KMS-11 (cell line): ENCODE measurements around the gene CDK17.

Experiments used
- H2AFZ ChIP-seq: fragments of 200-600 bp; sonication (generic); 2 replicates; pipeline ENCODE4 v1.6.1; 2016; ENCODE audit warnings: antibody characterized with exemption, mixed run types, low read depth
- H3K27ac ChIP-seq: fragments of 200-600 bp; sonication (generic); 2 replicates; pipeline ENCODE4 v1.6.1; 2016; ENCODE audit warnings: mild to moderate bottlenecking, mixed run types
- H3K27me3 ChIP-seq: fragments of 200-600 bp; sonication (generic); 2 replicates; pipeline ENCODE4 v1.6.1; 2017; ENCODE audit warnings: mild to moderate bottlenecking, low read depth, mixed run types, moderate library complexity; ENCODE audit not compliant: insufficient read depth
- H3K36me3 ChIP-seq: fragments of 200-600 bp; sonication (generic); 2 replicates; pipeline ENCODE4 v1.6.1; 2017; ENCODE audit warnings: mild to moderate bottlenecking, mixed run types; ENCODE audit not compliant: insufficient read depth
- H3K4me1 ChIP-seq: fragments of 200-600 bp; sonication (generic); 2 replicates; pipeline ENCODE4 v1.6.1; 2016; ENCODE audit warnings: mild to moderate bottlenecking, low read depth, mixed run types; ENCODE audit not compliant: poor library complexity, severe bottlenecking
- H3K4me2 ChIP-seq: fragments of 200-600 bp; sonication (generic); 2 replicates; pipeline ENCODE4 v1.7.0; 2016; ENCODE audit warnings: mild to moderate bottlenecking, mixed run types
- H3K4me3 ChIP-seq: fragments of 200-600 bp; sonication (generic); IDR thresholded peaks from 2 replicates; pipeline ENCODE4 v1.6.1; 2017; ENCODE audit warnings: low read depth, low read length, mixed read lengths; ENCODE audit not compliant: insufficient read depth
- H3K79me2 ChIP-seq: fragments of 200-600 bp; sonication (generic); 2 replicates; pipeline ENCODE4 v1.6.1; 2016; ENCODE audit warnings: low read depth, mixed run types; ENCODE audit not compliant: insufficient read depth
- H3K9ac ChIP-seq: fragments of 200-600 bp; sonication (generic); 2 replicates; pipeline ENCODE4 v1.6.1; 2016; ENCODE audit warnings: mild to moderate bottlenecking, mixed run types
- H4K20me1 ChIP-seq: fragments of 200-600 bp; sonication (generic); 2 replicates; pipeline ENCODE4 v1.6.1; 2016; ENCODE audit warnings: mild to moderate bottlenecking, mixed run types; ENCODE audit not compliant: insufficient read depth
- TF ChIP-seq, protein P1 (sequence below): fragments of 200-600 bp; sonication (generic); conservative IDR thresholded peaks from 2 replicates; pipeline ENCODE4 v1.6.1; 2017; ENCODE audit warnings: low read depth, mild to moderate bottlenecking, antibody characterized with exemption, low read length, moderate library complexity, mixed read lengths

Gene CDK17

DNA sequence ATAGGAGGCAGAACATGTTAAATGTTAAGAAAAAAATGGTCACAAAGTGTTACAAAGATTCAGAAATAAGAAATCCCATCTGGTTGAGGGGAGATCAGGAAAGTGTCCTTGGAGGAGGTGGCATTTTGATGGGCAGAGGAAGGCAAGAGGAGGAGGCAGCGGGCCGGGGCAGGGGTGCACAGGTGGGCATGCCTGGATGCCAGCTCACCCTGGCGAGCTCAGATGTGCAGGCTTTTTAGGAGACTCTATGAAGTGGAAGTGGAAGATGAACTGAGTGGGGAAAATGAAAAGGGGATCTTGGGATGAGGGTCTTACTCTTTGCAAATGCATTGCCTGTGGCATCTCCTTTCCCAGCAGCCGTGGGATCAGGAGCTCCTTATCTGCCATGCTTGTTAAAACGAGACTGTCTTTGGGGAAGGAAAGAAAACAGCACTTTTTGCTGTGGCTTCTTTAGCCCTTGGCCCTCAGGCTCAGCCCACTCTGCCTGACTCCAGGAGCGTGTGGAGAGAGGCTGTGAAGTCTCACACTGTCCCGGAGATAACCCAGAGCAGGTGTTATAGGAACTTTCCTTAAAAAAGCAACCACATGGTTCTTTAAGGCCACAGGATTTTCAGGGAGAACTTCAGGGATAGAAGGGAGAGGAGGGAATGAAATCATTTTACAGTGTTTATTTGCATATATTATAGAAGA, 143.4 kb downstream of the CDK17 start:
- Histone ChIP-seq H2AFZ (no peak overlapping the region), H3K79me2 (peaks cover 44% of the 10 kb centered on the region; the same call in 1 of the 2 replicates), H3K4me3 (no peak overlapping the region), H3K4me1 (peaks cover 67% of the 10 kb centered on the region), H3K9ac (no peak overlapping the region), H3K27me3 (no peaks in the 10 kb centered on the region), H3K36me3 (no peaks in the 10 kb centered on the region), H3K4me2 (peak overlapping the region; percentile 36), H4K20me1 (no peaks in the 10 kb centered on the region), H3K27ac (peak overlapping the region; percentile 53; the same call in 1 of the 2 replicates)
- TF ChIP-seq, protein P1, sequence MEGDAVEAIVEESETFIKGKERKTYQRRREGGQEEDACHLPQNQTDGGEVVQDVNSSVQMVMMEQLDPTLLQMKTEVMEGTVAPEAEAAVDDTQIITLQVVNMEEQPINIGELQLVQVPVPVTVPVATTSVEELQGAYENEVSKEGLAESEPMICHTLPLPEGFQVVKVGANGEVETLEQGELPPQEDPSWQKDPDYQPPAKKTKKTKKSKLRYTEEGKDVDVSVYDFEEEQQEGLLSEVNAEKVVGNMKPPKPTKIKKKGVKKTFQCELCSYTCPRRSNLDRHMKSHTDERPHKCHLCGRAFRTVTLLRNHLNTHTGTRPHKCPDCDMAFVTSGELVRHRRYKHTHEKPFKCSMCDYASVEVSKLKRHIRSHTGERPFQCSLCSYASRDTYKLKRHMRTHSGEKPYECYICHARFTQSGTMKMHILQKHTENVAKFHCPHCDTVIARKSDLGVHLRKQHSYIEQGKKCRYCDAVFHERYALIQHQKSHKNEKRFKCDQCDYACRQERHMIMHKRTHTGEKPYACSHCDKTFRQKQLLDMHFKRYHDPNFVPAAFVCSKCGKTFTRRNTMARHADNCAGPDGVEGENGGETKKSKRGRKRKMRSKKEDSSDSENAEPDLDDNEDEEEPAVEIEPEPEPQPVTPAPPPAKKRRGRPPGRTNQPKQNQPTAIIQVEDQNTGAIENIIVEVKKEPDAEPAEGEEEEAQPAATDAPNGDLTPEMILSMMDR: no peak

DNA sequence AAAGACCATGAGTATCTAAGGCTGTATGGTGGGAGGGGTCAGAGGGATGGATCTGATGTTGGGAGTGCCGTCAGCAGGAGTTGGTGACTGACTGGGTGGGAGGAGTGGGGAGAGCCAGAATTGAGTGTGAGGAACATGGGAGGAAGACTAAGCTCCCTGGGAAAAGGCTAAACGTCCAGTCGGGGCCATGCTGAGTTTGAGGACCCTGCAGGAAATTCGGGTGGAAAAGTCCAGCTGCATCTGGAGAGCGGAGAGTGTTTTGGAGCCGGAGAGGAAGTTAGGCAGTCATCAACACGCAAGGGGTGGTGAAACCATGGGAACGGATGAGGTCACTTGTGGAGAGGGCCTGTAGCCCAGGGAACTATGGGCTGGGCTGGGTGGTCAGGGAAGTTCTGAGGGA, 145.2 kb downstream of the CDK17 start:
- TF ChIP-seq, protein P1: no peak
- peaks cover 45% of the 10 kb centered on the region; the same call in 1 of the 2 replicates for H3K79me2 ChIP-seq
- H3K4me3 ChIP-seq: no peak overlapping the region
- H3K36me3 ChIP-seq: no peaks in the 10 kb centered on the region
- peaks cover 64% of the 10 kb centered on the region for H3K4me1 ChIP-seq
- H3K27me3 ChIP-seq: no peaks in the 10 kb centered on the region
- H3K27ac ChIP-seq: no peak overlapping the region
- no peak overlapping the region for H2AFZ ChIP-seq
- no peak overlapping the region for H3K9ac ChIP-seq
- H4K20me1 ChIP-seq: no peaks in the 10 kb centered on the region; the same call in 1 of the 2 replicates
- no peak overlapping the region for H3K4me2 ChIP-seq

- no peaks in the 10 kb centered on the region; the same call in 1 of the 2 replicates for H4K20me1 ChIP-seq
- H3K9ac ChIP-seq: no peak overlapping the region
- H3K79me2 ChIP-seq: peaks cover 30% of the 10 kb centered on the region; the same call in 1 of the 2 replicates
- H3K27ac ChIP-seq: no peak overlapping the region
- TF ChIP-seq, protein P1: no peak
- no peak overlapping the region for H3K4me3 ChIP-seq
- H3K36me3 ChIP-seq: 0 out of 2 replicates have a peak, but pooled peaks cover 3% of the 10 kb centered on the region
- H3K27me3 ChIP-seq: no peaks in the 10 kb centered on the region
- no peak overlapping the region for H2AFZ ChIP-seq
- no peak overlapping the region for H3K4me2 ChIP-seq
- H3K4me1 ChIP-seq: peaks cover 16% of the 10 kb centered on the region
Observed at GRCh38 chr12:96250119-96250685, 150.0 kb downstream of the CDK17 start.

- Histone ChIP-seq H3K27ac (no peak overlapping the region), H3K4me1 (peaks cover 10% of the 10 kb centered on the region), H3K9ac (no peak overlapping the region), H3K36me3 (0 out of 2 replicates have a peak, but pooled peaks cover 3% of the 10 kb centered on the region), H2AFZ (no peak overlapping the region), H3K27me3 (no peaks in the 10 kb centered on the region), H4K20me1 (no peaks in the 10 kb centered on the region; the same call in 1 of the 2 replicates), H3K4me3 (no peak overlapping the region), H3K4me2 (no peak overlapping the region), H3K79me2 (peaks cover 23% of the 10 kb centered on the region; the same call in 1 of the 2 replicates)
- TF ChIP-seq, protein P1: no peak
Observed at GRCh38 chr12:96249196-96250118, 150.8 kb downstream of the CDK17 start.
